H1 (cell line): ENCODE measurements around the gene CACNA1C. TPM values are rescaled to one million over a fixed set of nuclear protein-coding genes. Genes with fewer than 3 reads are reported as not detected.

Experiments
- CHD7 ChIP-seq: fragments of 300-600 bp; sonication (generic); IDR thresholded peaks from 2 replicates; pipeline ENCODE4 v1.7.1; 2012; ENCODE audit warnings: low read length, moderate library complexity, mild to moderate bottlenecking, inconsistent platforms; ENCODE audit not compliant: insufficient replicate concordance
- E2F6 ChIP-seq: IDR thresholded peaks from 2 replicates; pipeline ENCODE4 v1.6.1; 2012; ENCODE audit warnings: inconsistent platforms
- KDM1A ChIP-seq: fragments of 200-600, 300-600 bp; sonication (generic); IDR thresholded peaks from 2 replicates; pipeline ENCODE4 v1.7.1; 2016; ENCODE audit warnings: mild to moderate bottlenecking, low read length, borderline replicate concordance
- RNF2 ChIP-seq: fragments of 200-900, 300-1000 bp; sonication (generic); IDR thresholded peaks from 2 replicates; pipeline ENCODE4 v1.7.1; 2016; ENCODE audit warnings: borderline replicate concordance, low read depth, mild to moderate bottlenecking, antibody characterized with exemption, low read length; ENCODE audit not compliant: poor library complexity, severe bottlenecking; ENCODE audit errors: missing control alignments
- SP1 ChIP-seq: IDR thresholded peaks from 2 replicates; pipeline ENCODE4 v1.6.1; 2011; ENCODE audit warnings: low read depth, low read length
- SUZ12 ChIP-seq: fragments of 200-600 bp; sonication (generic); IDR thresholded peaks from 2 replicates; pipeline ENCODE4 v1.6.1; 2012; ENCODE audit warnings: mild to moderate bottlenecking, inconsistent platforms, low read length, moderate library complexity, mixed read lengths
- TAF1 ChIP-seq: IDR thresholded peaks from 2 replicates; pipeline ENCODE4 v1.6.1; 2011; ENCODE audit warnings: mild to moderate bottlenecking, low read depth, low read length
- TCF12 ChIP-seq: IDR thresholded peaks from 2 replicates; pipeline ENCODE4 v1.6.1; 2011; ENCODE audit warnings: low read depth, mild to moderate bottlenecking, low read length
- ZNF274 ChIP-seq: IDR thresholded peaks from 2 replicates; pipeline ENCODE4 v1.7.0; 2012; ENCODE audit warnings: low read length, borderline replicate concordance; ENCODE audit errors: extremely low read depth
- polyA plus RNA-seq, 7 experiments: library from polyadenylated mRNA; depleted of rRNA in 3 of 7; stranded (reverse) in 5 of 7; unstranded in 2 of 7; fragments of >200 nt in 5 of 7; fragments of 200-250 nt in 2 of 7; gene quantifications; 1 replicate in 5 of 7; 2 replicates in 1 of 7; 4 replicates in 1 of 7; pipeline versions ENCODE4 v1.2.1 to v1.2.3, GENCODE V29; 2011 to 2013; ENCODE audit warnings: missing spikeins in 2 of 7, mixed read lengths in 2 of 7
- total RNA-seq: library from RNA; stranded (reverse); fragmentation: NEBNext Ultra II Directional; extraction: Animal tissue kit (Norgen Biotek cat#: 25700); gene quantifications from 2 replicates; pipeline ENCODE4 v1.2.1, GENCODE V29; 2021

The CACNA1C gene
- total and polyA plus RNA-seq, 2 of the 8 experiments (the other 6 are each of a cell fraction or from before 2014, with no cell fraction given) = 1.3 TPM

GRCh38 chr12:2125651-2126522, 73.1 kb downstream of the CACNA1C start (continued):
- TF ChIP-seq CHD7 (no peak), E2F6 (no peak), SP1 (no peak), ZNF274 (no peak), TAF1 (no peak), TCF12 (no peak), RNF2 (no peak), SUZ12 (no peak), KDM1A (no peak)
